ENCODE data around the gene KRT1. TPM values are rescaled to one million over a fixed set of nuclear protein-coding genes. Genes with fewer than 3 reads are reported as not detected.

Gene KRT1
- not detected in 5 replicates for total RNA-seq (2022; extraction: Qiagen RNA extraction; ENCODE audit: low read depth)

DNA sequence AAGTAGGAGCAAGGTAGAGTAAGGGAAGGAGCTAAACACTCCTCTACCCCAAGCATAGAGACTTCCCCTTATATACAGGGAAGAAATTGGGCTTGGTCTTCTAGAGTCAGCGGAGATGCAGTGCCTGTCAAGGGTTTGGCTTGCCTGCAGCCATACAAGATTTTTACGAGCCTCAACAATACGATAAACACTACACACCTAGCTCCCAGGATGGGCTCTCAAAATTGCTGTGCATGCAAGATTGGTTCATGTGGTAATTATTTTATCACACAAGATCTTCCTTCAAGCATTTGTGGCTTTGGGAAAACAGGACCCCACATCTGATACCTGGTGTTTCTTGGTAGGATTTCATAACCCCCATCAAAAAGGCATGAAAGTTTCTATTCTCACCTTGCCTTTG lies at the start of gene KRT1:
Gene KRT1, minus strand, starts transcription at position 45 of the 400 bp plus-strand sequence. CDS start 59 bp downstream, outside the sequence.

DNA sequence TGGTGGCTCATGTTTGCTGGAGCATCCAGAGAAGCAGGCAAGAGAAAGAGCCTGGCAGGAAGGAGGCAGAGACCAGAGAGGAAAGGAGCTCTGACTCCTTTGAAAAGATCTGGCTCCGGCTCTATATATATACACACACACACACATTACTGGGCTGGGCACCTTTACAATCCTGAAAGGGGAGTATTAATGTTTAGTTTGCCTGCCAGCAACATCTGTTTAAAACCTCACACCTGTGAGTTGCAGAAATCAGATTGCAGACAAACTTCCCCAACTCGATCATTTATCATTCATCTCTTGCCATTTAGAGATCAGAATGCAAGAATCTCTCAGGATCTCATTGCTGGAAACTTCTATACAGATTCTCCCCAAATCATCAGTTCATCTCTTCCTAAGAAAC lies 23.2 kb upstream of the KRT1 start, which contains the start of gene KRT77:
Gene KRT77, minus strand, starts transcription at position 101 of the 400 bp plus-strand sequence. Its CDS starts 90 bp downstream, at position 11.

DNA sequence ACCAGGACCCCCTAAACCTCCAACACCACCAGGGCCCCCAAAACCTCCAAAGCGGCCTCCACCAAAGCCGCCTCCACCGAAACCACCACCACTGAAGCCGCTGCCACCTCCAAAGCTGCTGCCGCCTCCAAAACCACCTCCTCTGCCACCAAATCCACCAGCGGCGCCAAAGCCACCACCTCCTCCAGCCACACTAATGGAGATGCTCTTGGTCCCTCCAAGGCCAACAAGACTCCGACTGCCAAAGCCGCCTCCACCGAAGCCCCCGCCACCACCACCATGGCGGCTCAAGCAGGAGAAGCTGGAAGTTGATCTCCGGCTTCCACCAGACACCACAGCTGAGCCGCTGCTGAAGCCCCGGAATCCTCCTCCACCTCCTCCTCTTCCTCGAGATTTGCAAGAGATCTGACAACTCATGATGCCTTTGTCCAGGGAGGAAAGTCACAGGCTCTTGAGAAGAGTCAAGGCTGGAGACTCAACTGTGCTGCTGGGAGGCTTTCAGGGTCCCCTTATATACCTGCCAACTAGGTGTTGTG lies 28.4 kb downstream of the KRT1 start, which contains the start of gene KRT2:
Gene KRT2, minus strand, starts transcription at position 486 of the 536 bp plus-strand sequence. Its CDS starts 69 bp downstream, at position 417.

Other genes with a start within 250 kb of the KRT1 start
- 0.12 to 0.26 TPM (median 0.18 TPM) in 5 replicates for gene KRT75, start 246.0 kb downstream of the KRT1 start, total RNA-seq (2022; extraction: Qiagen RNA extraction; ENCODE audit: low read depth)
- 0.08 TPM in 1 of 5 replicates, not detected in the others for gene KRT6B, start 228.3 kb downstream of the KRT1 start, total RNA-seq (2022; extraction: Qiagen RNA extraction; ENCODE audit: low read depth)
- gene KRT6C, start 206.6 kb downstream of the KRT1 start, total RNA-seq (2022; extraction: Qiagen RNA extraction; ENCODE audit: low read depth) = not detected in 5 replicates
- 0.18 to 0.52 TPM (median 0.24 TPM) in 5 replicates for gene KRT6A, start 187.2 kb downstream of the KRT1 start, total RNA-seq (2022; extraction: Qiagen RNA extraction; ENCODE audit: low read depth)
- 0.11 to 0.47 TPM (median 0.18 TPM) in 5 replicates for gene KRT5, start 160.0 kb downstream of the KRT1 start, total RNA-seq (2022; extraction: Qiagen RNA extraction; ENCODE audit: low read depth)
- gene KRT71, start 127.3 kb downstream of the KRT1 start, total RNA-seq (2022; extraction: Qiagen RNA extraction; ENCODE audit: low read depth) = not detected in 5 replicates
- not detected in 5 replicates for gene KRT74, start 106.6 kb downstream of the KRT1 start, total RNA-seq (2022; extraction: Qiagen RNA extraction; ENCODE audit: low read depth)
- not detected in 5 replicates for gene KRT72, start 78.9 kb downstream of the KRT1 start, total RNA-seq (2022; extraction: Qiagen RNA extraction; ENCODE audit: low read depth)
- not detected in 5 replicates for gene KRT73, start 61.8 kb downstream of the KRT1 start, total RNA-seq (2022; extraction: Qiagen RNA extraction; ENCODE audit: low read depth)
- gene KRT2, start 28.2 kb downstream of the KRT1 start, total RNA-seq (2022; extraction: Qiagen RNA extraction; ENCODE audit: low read depth) = 0.04 TPM in 1 of 5 replicates, not detected in the others
- not detected in 5 replicates for gene KRT77, start 23.1 kb upstream of the KRT1 start, total RNA-seq (2022; extraction: Qiagen RNA extraction; ENCODE audit: low read depth)
- gene KRT76, start 96.9 kb upstream of the KRT1 start, total RNA-seq (2022; extraction: Qiagen RNA extraction; ENCODE audit: low read depth) = not detected in 5 replicates
- gene KRT3, start 115.7 kb upstream of the KRT1 start, total RNA-seq (2022; extraction: Qiagen RNA extraction; ENCODE audit: low read depth) = 0.05 to 0.07 TPM (median 0.05 TPM) in 3 of 5 replicates, not detected in the others
- 2.7 to 4.0 TPM (median 3.3 TPM) in 5 replicates for gene KRT4, start 133.7 kb upstream of the KRT1 start, total RNA-seq (2022; extraction: Qiagen RNA extraction; ENCODE audit: low read depth)
- 0.08 to 0.20 TPM (median 0.10 TPM) in 3 of 5 replicates, not detected in the others for gene KRT79, start 153.9 kb upstream of the KRT1 start, total RNA-seq (2022; extraction: Qiagen RNA extraction; ENCODE audit: low read depth)
- 0.07 to 0.19 TPM (median 0.16 TPM) in 3 of 5 replicates, not detected in the others for gene KRT78, start 168.6 kb upstream of the KRT1 start, total RNA-seq (2022; extraction: Qiagen RNA extraction; ENCODE audit: low read depth)
- 3,152 to 3,514 TPM (median 3,324 TPM) in 5 replicates for gene KRT8, start 224.7 kb upstream of the KRT1 start, total RNA-seq (2022; extraction: Qiagen RNA extraction; ENCODE audit: low read depth)

All from A549 treated with DMSO at 1 μM for 4 hours (cell line).